HL-60 (cell line): ENCODE data around the gene TAAR1.

Experiments
- DNase-seq, 2 experiments: peaks; one replicate each; pipeline ENCODE4 v3.0.0-alpha.2; 2010 to 2020; ENCODE audit warnings: low read depth in 1 of 2, low spot score in 1 of 2
- H3K27ac ChIP-seq: fragments of 250-450 bp; sonication (Bioruptor Pico); replicated peaks from 2 replicates; pipeline ENCODE4 v1.5.1; 2020; ENCODE audit warnings: mild to moderate bottlenecking, moderate library complexity
- H3K27me3 ChIP-seq: fragments of 250-450 bp; sonication (Bioruptor Pico); 2 replicates; pipeline ENCODE4 v1.5.1; 2021; ENCODE audit warnings: mild to moderate bottlenecking, moderate library complexity; ENCODE audit not compliant: insufficient read depth, poor library complexity, severe bottlenecking
- H3K4me3 ChIP-seq: replicated peaks from 2 replicates; pipeline ENCODE4 v1.5.1; 2011; ENCODE audit warnings: mild to moderate bottlenecking, control low read depth, low read length; ENCODE audit not compliant: insufficient read depth
- GABPA ChIP-seq: IDR thresholded peaks from 2 replicates; pipeline ENCODE4 v1.6.1; 2012; ENCODE audit warnings: low read depth
- POLR2AphosphoS5 ChIP-seq: IDR thresholded peaks from 2 replicates; pipeline ENCODE4 v1.6.1; 2012; ENCODE audit warnings: low read depth
- SPI1 ChIP-seq: IDR thresholded peaks from 2 replicates; pipeline ENCODE4 v1.6.1; 2012; ENCODE audit warnings: low read depth, mild to moderate bottlenecking, borderline replicate concordance
- TF ChIP-seq, protein P1 (sequence below): IDR thresholded peaks from one replicate; pipeline ENCODE4 v1.5.1; 2011; ENCODE audit warnings: low read length, control low read depth, inconsistent platforms; ENCODE audit not compliant: insufficient read depth
- TF ChIP-seq, protein P2 (sequence below): IDR thresholded peaks from 2 replicates; pipeline ENCODE4 v1.6.1; 2012; ENCODE audit warnings: low read depth; ENCODE audit not compliant: insufficient replicate concordance

Gene TAAR1

DNA sequence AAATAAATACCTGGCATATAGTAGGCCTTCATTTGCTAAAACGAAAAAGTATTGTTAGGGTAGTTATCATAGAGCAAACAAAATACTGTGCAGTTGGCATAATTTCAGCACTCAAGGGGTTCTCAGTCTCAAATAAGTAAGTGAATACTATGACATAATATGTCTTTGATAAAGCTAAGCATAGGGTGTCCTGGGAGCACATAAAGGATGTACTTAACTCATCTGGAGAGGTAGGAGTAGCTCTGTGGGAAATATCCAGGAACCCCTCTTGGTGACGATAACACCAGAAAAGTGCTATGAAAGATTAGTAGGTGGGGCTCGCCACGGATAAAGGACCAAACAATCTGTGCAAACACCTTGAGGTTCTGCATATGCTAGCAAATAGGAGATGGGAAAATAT, 31.7 kb upstream of the TAAR1 start:
- TF ChIP-seq GABPA (no peak), POLR2AphosphoS5 (no peak), SPI1 (no peak)
- TF ChIP-seq, protein P1, sequence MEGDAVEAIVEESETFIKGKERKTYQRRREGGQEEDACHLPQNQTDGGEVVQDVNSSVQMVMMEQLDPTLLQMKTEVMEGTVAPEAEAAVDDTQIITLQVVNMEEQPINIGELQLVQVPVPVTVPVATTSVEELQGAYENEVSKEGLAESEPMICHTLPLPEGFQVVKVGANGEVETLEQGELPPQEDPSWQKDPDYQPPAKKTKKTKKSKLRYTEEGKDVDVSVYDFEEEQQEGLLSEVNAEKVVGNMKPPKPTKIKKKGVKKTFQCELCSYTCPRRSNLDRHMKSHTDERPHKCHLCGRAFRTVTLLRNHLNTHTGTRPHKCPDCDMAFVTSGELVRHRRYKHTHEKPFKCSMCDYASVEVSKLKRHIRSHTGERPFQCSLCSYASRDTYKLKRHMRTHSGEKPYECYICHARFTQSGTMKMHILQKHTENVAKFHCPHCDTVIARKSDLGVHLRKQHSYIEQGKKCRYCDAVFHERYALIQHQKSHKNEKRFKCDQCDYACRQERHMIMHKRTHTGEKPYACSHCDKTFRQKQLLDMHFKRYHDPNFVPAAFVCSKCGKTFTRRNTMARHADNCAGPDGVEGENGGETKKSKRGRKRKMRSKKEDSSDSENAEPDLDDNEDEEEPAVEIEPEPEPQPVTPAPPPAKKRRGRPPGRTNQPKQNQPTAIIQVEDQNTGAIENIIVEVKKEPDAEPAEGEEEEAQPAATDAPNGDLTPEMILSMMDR, result no peak
- TF ChIP-seq, protein P2, sequence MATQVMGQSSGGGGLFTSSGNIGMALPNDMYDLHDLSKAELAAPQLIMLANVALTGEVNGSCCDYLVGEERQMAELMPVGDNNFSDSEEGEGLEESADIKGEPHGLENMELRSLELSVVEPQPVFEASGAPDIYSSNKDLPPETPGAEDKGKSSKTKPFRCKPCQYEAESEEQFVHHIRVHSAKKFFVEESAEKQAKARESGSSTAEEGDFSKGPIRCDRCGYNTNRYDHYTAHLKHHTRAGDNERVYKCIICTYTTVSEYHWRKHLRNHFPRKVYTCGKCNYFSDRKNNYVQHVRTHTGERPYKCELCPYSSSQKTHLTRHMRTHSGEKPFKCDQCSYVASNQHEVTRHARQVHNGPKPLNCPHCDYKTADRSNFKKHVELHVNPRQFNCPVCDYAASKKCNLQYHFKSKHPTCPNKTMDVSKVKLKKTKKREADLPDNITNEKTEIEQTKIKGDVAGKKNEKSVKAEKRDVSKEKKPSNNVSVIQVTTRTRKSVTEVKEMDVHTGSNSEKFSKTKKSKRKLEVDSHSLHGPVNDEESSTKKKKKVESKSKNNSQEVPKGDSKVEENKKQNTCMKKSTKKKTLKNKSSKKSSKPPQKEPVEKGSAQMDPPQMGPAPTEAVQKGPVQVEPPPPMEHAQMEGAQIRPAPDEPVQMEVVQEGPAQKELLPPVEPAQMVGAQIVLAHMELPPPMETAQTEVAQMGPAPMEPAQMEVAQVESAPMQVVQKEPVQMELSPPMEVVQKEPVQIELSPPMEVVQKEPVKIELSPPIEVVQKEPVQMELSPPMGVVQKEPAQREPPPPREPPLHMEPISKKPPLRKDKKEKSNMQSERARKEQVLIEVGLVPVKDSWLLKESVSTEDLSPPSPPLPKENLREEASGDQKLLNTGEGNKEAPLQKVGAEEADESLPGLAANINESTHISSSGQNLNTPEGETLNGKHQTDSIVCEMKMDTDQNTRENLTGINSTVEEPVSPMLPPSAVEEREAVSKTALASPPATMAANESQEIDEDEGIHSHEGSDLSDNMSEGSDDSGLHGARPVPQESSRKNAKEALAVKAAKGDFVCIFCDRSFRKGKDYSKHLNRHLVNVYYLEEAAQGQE, result no peak
- H3K4me3 ChIP-seq, result no peak overlapping the region
- H3K27ac ChIP-seq, result no peak overlapping the region
- H3K27me3 ChIP-seq, result no peaks in the 10 kb centered on the region
- DNase-seq, result no peak

DNA sequence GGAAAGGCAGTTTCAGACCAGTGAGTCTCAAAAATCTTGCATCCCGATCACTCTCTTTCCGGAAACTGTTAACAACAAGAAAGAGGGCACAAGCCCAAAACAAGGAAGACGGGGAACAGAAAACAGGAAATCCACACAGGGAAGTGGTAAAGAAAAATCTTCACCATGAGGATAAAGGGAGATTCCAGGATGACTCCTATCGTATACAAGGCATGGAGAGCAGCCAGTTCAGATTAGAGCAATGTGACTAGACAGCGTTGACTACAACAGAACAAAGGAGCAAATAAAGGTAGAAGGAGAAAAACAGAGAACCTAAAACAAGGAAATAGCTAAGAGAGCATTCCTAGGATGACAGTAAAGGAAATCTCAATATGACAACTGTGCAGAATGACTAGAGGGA, 28.3 kb upstream of the TAAR1 start:
- TF ChIP-seq, protein P2, result no peak
- no peak for TF ChIP-seq GABPA
- TF ChIP-seq POLR2AphosphoS5, result no peak
- TF ChIP-seq SPI1, result no peak
- TF ChIP-seq, protein P1, result no peak
- Histone ChIP-seq H3K27ac (no peak overlapping the region), H3K27me3 (peaks cover 2% of the 10 kb centered on the region), H3K4me3 (no peak overlapping the region)
- no peak for DNase-seq

DNA sequence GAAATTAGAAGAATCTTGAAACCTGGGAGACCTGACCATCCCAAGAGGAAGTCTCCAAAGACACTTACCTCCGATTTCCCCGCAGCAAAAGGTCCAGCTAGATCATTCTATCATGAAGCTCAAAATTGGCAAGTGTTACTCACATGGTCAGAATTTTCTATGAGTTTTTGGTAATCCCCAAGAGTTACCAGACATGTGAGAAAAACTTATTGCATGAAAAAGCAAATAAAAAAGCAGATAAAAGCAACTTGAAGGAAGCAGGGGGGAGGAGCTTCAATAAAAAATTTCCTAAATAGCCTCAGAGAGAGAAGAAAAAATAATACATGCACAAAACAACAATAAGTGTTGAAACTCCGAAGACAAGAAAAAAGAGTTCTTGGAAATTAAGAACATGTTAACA, 27.5 kb upstream of the TAAR1 start:
- Histone ChIP-seq H3K27ac (no peak overlapping the region), H3K27me3 (peaks cover 2% of the 10 kb centered on the region), H3K4me3 (no peak overlapping the region)
- TF ChIP-seq POLR2AphosphoS5 (no peak), SPI1 (no peak), GABPA (no peak)
- TF ChIP-seq, protein P1, result no peak
- TF ChIP-seq, protein P2, result no peak
- no peak for DNase-seq
